ENCODE data around the gene DSCAM.

The DSCAM gene

GRCh38 chr21:40191616-40192015, 655.3 kb downstream of the DSCAM start:
- TF ChIP-seq REST (IDR thresholded peaks at IDR 0.05; ENCODE audit: insufficient read depth in 1 of 2, low read depth in 2 of 2, low read length in 2 of 2), result no peak
- TF ChIP-seq POLR2AphosphoS5 (IDR thresholded peaks at IDR 0.05; ENCODE audit: low read depth, low read length), result no peak
- TF ChIP-seq SIN3A (IDR thresholded peaks at IDR 0.05; ENCODE audit: borderline replicate concordance, insufficient read depth, low read length), result no peak
- no peak for TF ChIP-seq TAF1 (IDR thresholded peaks at IDR 0.05; ENCODE audit: borderline replicate concordance, insufficient read depth, low read length)
- no peak for TF ChIP-seq FOXP2 (optimal IDR thresholded peaks at IDR 0.05; ENCODE audit: borderline replicate concordance, extremely low read depth, extremely low read length, insufficient read depth)

- TF ChIP-seq FOXP2 (optimal IDR thresholded peaks at IDR 0.05; ENCODE audit: borderline replicate concordance, extremely low read depth, extremely low read length, insufficient read depth), result no peak
- TF ChIP-seq REST (IDR thresholded peaks at IDR 0.05; ENCODE audit: insufficient read depth in 1 of 2, low read depth in 2 of 2, low read length in 2 of 2), result no peak
- TF ChIP-seq TAF1 (IDR thresholded peaks at IDR 0.05; ENCODE audit: borderline replicate concordance, insufficient read depth, low read length), result no peak
- TF ChIP-seq SIN3A (IDR thresholded peaks at IDR 0.05; ENCODE audit: borderline replicate concordance, insufficient read depth, low read length), result no peak
- no peak for TF ChIP-seq POLR2AphosphoS5 (IDR thresholded peaks at IDR 0.05; ENCODE audit: low read depth, low read length)
Observed at GRCh38 chr21:40191196-40191595, 655.8 kb downstream of the DSCAM start.

GRCh38 chr21:40187946-40188654, 658.9 kb downstream of the DSCAM start:
- no peak for TF ChIP-seq FOXP2 (optimal IDR thresholded peaks at IDR 0.05; ENCODE audit: borderline replicate concordance, extremely low read depth, extremely low read length, insufficient read depth)
- TF ChIP-seq POLR2AphosphoS5 (IDR thresholded peaks at IDR 0.05; ENCODE audit: low read depth, low read length), result no peak
- no peak for TF ChIP-seq REST (IDR thresholded peaks at IDR 0.05; ENCODE audit: insufficient read depth in 1 of 2, low read depth in 2 of 2, low read length in 2 of 2)
- TF ChIP-seq TAF1 (IDR thresholded peaks at IDR 0.05; ENCODE audit: borderline replicate concordance, insufficient read depth, low read length), result no peak
- no peak for TF ChIP-seq SIN3A (IDR thresholded peaks at IDR 0.05; ENCODE audit: borderline replicate concordance, insufficient read depth, low read length)

- TF ChIP-seq TAF1 (IDR thresholded peaks at IDR 0.05; ENCODE audit: borderline replicate concordance, insufficient read depth, low read length), result no peak
- no peak for TF ChIP-seq REST (IDR thresholded peaks at IDR 0.05; ENCODE audit: insufficient read depth in 1 of 2, low read depth in 2 of 2, low read length in 2 of 2)
- TF ChIP-seq POLR2AphosphoS5 (IDR thresholded peaks at IDR 0.05; ENCODE audit: low read depth, low read length), result no peak
- TF ChIP-seq SIN3A (IDR thresholded peaks at IDR 0.05; ENCODE audit: borderline replicate concordance, insufficient read depth, low read length), result no peak
- TF ChIP-seq FOXP2 (optimal IDR thresholded peaks at IDR 0.05; ENCODE audit: borderline replicate concordance, extremely low read depth, extremely low read length, insufficient read depth), result no peak
Observed at GRCh38 chr21:40187244-40187643, 659.7 kb downstream of the DSCAM start.

Measured in PFSK-1 (cell line).